ENCODE measurements around the gene DHRS7. TPM values are rescaled to one million over a fixed set of nuclear protein-coding genes. Genes with fewer than 3 reads are reported as not detected.

DHRS7 gene
- total and polyA plus RNA-seq, 5 donors, result 40.0 to 54.2 (median 43.6) TPM

DNA sequence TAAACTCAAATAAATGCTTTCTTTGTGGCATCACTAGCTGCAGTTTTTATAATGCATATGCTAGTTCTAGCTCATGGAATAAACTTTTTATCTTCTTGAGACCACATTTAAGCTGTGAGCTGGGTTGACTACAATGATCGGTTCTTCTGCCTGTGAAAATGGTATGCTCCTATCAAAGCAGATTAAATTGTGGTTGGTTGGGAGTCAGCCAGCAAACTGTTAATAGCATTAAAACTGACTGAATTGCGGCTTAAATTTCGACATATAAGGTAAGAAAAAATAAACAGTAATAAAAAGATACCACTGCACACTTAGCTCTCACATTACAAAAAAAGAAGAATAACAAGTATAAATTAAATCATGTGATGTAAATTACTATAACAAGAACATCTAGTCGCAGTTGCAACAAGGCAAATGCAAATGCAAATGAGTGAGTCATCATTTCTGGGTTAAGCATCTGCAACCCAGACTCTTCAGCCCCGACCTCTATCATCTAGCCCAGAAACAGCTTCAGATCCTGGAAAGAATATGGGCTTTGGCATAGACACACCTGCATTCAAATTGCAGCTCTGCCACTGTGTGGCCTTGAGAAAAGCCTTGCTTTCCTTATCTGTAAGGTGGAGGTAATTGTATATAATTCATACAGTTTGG lies 19.8 kb upstream of the DHRS7 start:
- Histone ChIP-seq H3K4me3 (ENCODE audit: low read length) (no peak overlapping the region), H3K27me3 (ENCODE audit: control insufficient read depth, insufficient read depth) (no peaks in the 10 kb centered on the region), H3K9me3 (ENCODE audit: control insufficient read depth, low read length) (no peaks in the 10 kb centered on the region), H3K4me1 (ENCODE audit: control insufficient read depth, insufficient read depth, low read length) (no peaks in the 10 kb centered on the region), H3K27ac (ENCODE audit: low read length) (no peak overlapping the region)
- intact Hi-C loops (cut with DNase I), result loop anchor here (2.0 to 10.0 kb wide), 7 partner anchors 118 to 380 kb away; no protein-coding TSS in a partner anchor
- 52% methylated on average over 5 of the region's 5 CpGs for WGBS
- ATAC-seq (no peak), DNase-seq (no peak)

- Histone ChIP-seq H3K27me3 (ENCODE audit: control insufficient read depth, insufficient read depth) (no peaks in the 10 kb centered on the region), H3K27ac (ENCODE audit: low read length) (no peak overlapping the region), H3K4me1 (ENCODE audit: control insufficient read depth, insufficient read depth, low read length) (no peaks in the 10 kb centered on the region), H3K9me3 (ENCODE audit: control insufficient read depth, low read length) (no peaks in the 10 kb centered on the region), H3K4me3 (ENCODE audit: low read length) (peak overlapping the region; percentile 73)
- DNase-seq, result no peak
- ATAC-seq, result peak; percentile 33 to 40
- intact Hi-C loops (cut with DNase I), result loop anchor here in 3 of 4 donors (2.0 to 10.0 kb wide), 5 partner anchors 120 to 380 kb away; no protein-coding TSS in a partner anchor
- WGBS, result under 1% methylated on average over 5 of the region's 5 CpGs
These were observed 19.1 kb upstream of the DHRS7 start for GRCh38 chr14:60184146-60184904.

GRCh38 chr14:60183741-60184140 lies 18.5 kb upstream of the DHRS7 start:
- Histone ChIP-seq H3K27ac (ENCODE audit: low read length) (no peak overlapping the region), H3K27me3 (ENCODE audit: control insufficient read depth, insufficient read depth) (no peaks in the 10 kb centered on the region), H3K4me1 (ENCODE audit: control insufficient read depth, insufficient read depth, low read length) (no peaks in the 10 kb centered on the region), H3K4me3 (ENCODE audit: low read length) (peak overlapping the region; percentile 73), H3K9me3 (ENCODE audit: control insufficient read depth, low read length) (no peaks in the 10 kb centered on the region)
- intact Hi-C loops (cut with DNase I), result loop anchor here in 3 of 4 donors (2.0 to 10.0 kb wide), 5 partner anchors 119 to 381 kb away; no protein-coding TSS in a partner anchor
- no peak for DNase-seq
- WGBS, result 19% methylated on average over 1 of the region's 1 CpG
- ATAC-seq, result peak; percentile 29 to 41

- whole genome bisulfite sequencing, result 95% methylated on average over 3 of the region's 3 CpGs
- H3K27ac ChIP-seq (ENCODE audit: low read length), result no peak overlapping the region
These were observed 17.9 kb upstream of the DHRS7 start for GRCh38 chr14:60183138-60183537.

GRCh38 chr14:60179431-60179869 lies 14.3 kb upstream of the DHRS7 start:
- H3K4me3 ChIP-seq (ENCODE audit: low read length), result no peak overlapping the region

More at GRCh38 chr14:60183138-60183537, 17.9 kb upstream of the DHRS7 start:
- DNase-seq (no peak), ATAC-seq (no peak)
- Histone ChIP-seq H3K4me1 (ENCODE audit: control insufficient read depth, insufficient read depth, low read length) (no peaks in the 10 kb centered on the region), H3K9me3 (ENCODE audit: control insufficient read depth, low read length) (no peaks in the 10 kb centered on the region), H3K4me3 (ENCODE audit: low read length) (no peak overlapping the region), H3K27me3 (ENCODE audit: control insufficient read depth, insufficient read depth) (no peaks in the 10 kb centered on the region)
- intact Hi-C loops (cut with DNase I), result loop anchor here in 2 of 4 donors (5.0 to 10.0 kb wide), 4 partner anchors 118 to 382 kb away; no protein-coding TSS in a partner anchor

GRCh38 chr14:60178820-60179219 lies 13.6 kb upstream of the DHRS7 start:
- H3K27me3 ChIP-seq (ENCODE audit: control insufficient read depth, insufficient read depth), result no peaks in the 10 kb centered on the region
- no peak overlapping the region for H3K27ac ChIP-seq (ENCODE audit: low read length)
- ATAC-seq (no peak), DNase-seq (no peak)
- no peak overlapping the region for H3K4me3 ChIP-seq (ENCODE audit: low read length)
- H3K4me1 ChIP-seq (ENCODE audit: control insufficient read depth, insufficient read depth, low read length), result no peaks in the 10 kb centered on the region
- 95% methylated on average over 1 of the region's 1 CpG for WGBS
- no peaks in the 10 kb centered on the region for H3K9me3 ChIP-seq (ENCODE audit: control insufficient read depth, low read length)
- intact Hi-C loops (cut with DNase I), result no loop called here

More at GRCh38 chr14:60179431-60179869, 14.3 kb upstream of the DHRS7 start:
- no peaks in the 10 kb centered on the region for H3K27me3 ChIP-seq (ENCODE audit: control insufficient read depth, insufficient read depth)
- ATAC-seq (no peak), DNase-seq (no peak)
- H3K9me3 ChIP-seq (ENCODE audit: control insufficient read depth, low read length), result no peaks in the 10 kb centered on the region
- no peaks in the 10 kb centered on the region for H3K4me1 ChIP-seq (ENCODE audit: control insufficient read depth, insufficient read depth, low read length)
- intact Hi-C loops (cut with DNase I), result no loop called here
- 68% methylated on average over 3 of the region's 3 CpGs for WGBS
- no peak overlapping the region for H3K27ac ChIP-seq (ENCODE audit: low read length)

DNA sequence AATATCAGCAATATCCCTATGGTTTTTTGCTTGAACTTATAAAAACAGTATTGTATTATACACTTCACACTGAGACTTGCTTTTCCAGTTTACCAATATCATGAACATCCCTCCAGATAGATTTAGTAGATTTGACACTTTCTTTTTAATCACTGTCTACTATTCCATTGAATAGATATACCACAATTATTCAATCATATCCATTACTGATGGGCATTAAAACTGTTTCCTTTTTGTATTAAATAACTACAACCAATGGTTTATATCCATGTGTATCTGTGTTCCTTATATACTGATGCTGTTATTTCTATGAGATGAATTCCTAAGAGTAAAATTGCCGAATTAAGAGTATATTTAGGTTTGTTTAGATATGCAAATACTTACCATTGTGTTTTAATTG lies 13.0 kb upstream of the DHRS7 start:
- 93% methylated on average over 1 of the region's 1 CpG for WGBS
- H3K27ac ChIP-seq (ENCODE audit: low read length), result no peak overlapping the region
- ATAC-seq (no peak), DNase-seq (no peak)
- no peaks in the 10 kb centered on the region for H3K9me3 ChIP-seq (ENCODE audit: control insufficient read depth, low read length)
- H3K4me3 ChIP-seq (ENCODE audit: low read length), result no peak overlapping the region
- no peaks in the 10 kb centered on the region for H3K4me1 ChIP-seq (ENCODE audit: control insufficient read depth, insufficient read depth, low read length)
- no peaks in the 10 kb centered on the region for H3K27me3 ChIP-seq (ENCODE audit: control insufficient read depth, insufficient read depth)
- intact Hi-C loops (cut with DNase I), result no loop called here

- Histone ChIP-seq H3K27ac (ENCODE audit: low read length) (no peak overlapping the region), H3K4me1 (ENCODE audit: control insufficient read depth, insufficient read depth, low read length) (no peaks in the 10 kb centered on the region), H3K4me3 (ENCODE audit: low read length) (no peak overlapping the region), H3K9me3 (ENCODE audit: control insufficient read depth, low read length) (no peaks in the 10 kb centered on the region), H3K27me3 (ENCODE audit: control insufficient read depth, insufficient read depth) (no peaks in the 10 kb centered on the region)
- no peak for ATAC-seq
- 82% methylated on average over 2 of the region's 2 CpGs for WGBS
- intact Hi-C loops (cut with DNase I), result no loop called here
- no peak for DNase-seq
These were observed 10.2 kb upstream of the DHRS7 start for GRCh38 chr14:60175255-60175902.

GRCh38 chr14:60174352-60175254 lies 9.4 kb upstream of the DHRS7 start:
- Histone ChIP-seq H3K9me3 (ENCODE audit: control insufficient read depth, low read length) (no peaks in the 10 kb centered on the region), H3K27ac (ENCODE audit: low read length) (no peak overlapping the region), H3K4me1 (ENCODE audit: control insufficient read depth, insufficient read depth, low read length) (no peaks in the 10 kb centered on the region), H3K4me3 (ENCODE audit: low read length) (no peak overlapping the region), H3K27me3 (ENCODE audit: control insufficient read depth, insufficient read depth) (no peaks in the 10 kb centered on the region)
- intact Hi-C loops (cut with DNase I), result no loop called here
- WGBS, result 76% methylated on average over 11 of the region's 11 CpGs
- DNase-seq, result no peak
- ATAC-seq, result no peak

GRCh38 chr14:60171690-60172089 lies 6.5 kb upstream of the DHRS7 start:
- Histone ChIP-seq H3K27ac (ENCODE audit: low read length) (no peak overlapping the region), H3K4me1 (ENCODE audit: control insufficient read depth, insufficient read depth, low read length) (no peaks in the 10 kb centered on the region), H3K4me3 (ENCODE audit: low read length) (no peak overlapping the region), H3K27me3 (ENCODE audit: control insufficient read depth, insufficient read depth) (no peaks in the 10 kb centered on the region), H3K9me3 (ENCODE audit: control insufficient read depth, low read length) (no peaks in the 10 kb centered on the region)
- WGBS, result 95% methylated on average over 2 of the region's 2 CpGs
- ATAC-seq, result no peak
- intact Hi-C loops (cut with DNase I), result no loop called here
- no peak for DNase-seq

Measured in right cardiac atrium (tissue), 5 donors.